MV-4-11 (cell line): ENCODE measurements around the gene PHF3.

Source experiments
- DNase-seq: peaks from one replicate; lab custom pipeline; 2025; lab: John Stamatoyannopoulos, UW

PHF3 gene

GRCh38 chr6:63764318-63764916 is 128.8 kb downstream of the PHF3 start:
- DNase-seq: peak; percentile 15
